Osteocyte (in vitro differentiated cells): ENCODE data around the gene TTC28. TPM values are rescaled to one million over a fixed set of nuclear protein-coding genes. Genes with fewer than 3 reads are reported as not detected.
A peak's percentile ranks its signal among the peaks of the same experiment; 100 is the strongest.
"Not testable (repeated sequence)": the region's sequence is repeated elsewhere in the genome, so short reads cannot be mapped to it uniquely, and the experiment has no call there.

Experiments
- DNase-seq: peaks from one replicate; pipeline ENCODE4 v3.0.0; 2021; ENCODE audit warnings: mixed read lengths; ENCODE audit not compliant: unreplicated experiment; ENCODE audit errors: extremely low spot score
- H3K27ac Mint-ChIP-seq: one replicate; pipeline ENCODE4 v1.8.0; 2021; ENCODE audit warnings: mild to moderate bottlenecking, mixed read lengths; ENCODE audit not compliant: unreplicated experiment
- H3K27me3 Mint-ChIP-seq: one replicate; pipeline ENCODE4 v1.8.0; 2021; ENCODE audit warnings: mixed read lengths; ENCODE audit not compliant: unreplicated experiment
- H3K36me3 Mint-ChIP-seq: one replicate; pipeline ENCODE4 v1.8.0; 2021; ENCODE audit warnings: mixed read lengths; ENCODE audit not compliant: unreplicated experiment
- H3K4me1 Mint-ChIP-seq: one replicate; pipeline ENCODE4 v1.8.0; 2021; ENCODE audit warnings: mixed read lengths; ENCODE audit not compliant: unreplicated experiment
- H3K4me3 Mint-ChIP-seq: one replicate; pipeline ENCODE4 v1.8.0; 2021; ENCODE audit warnings: mild to moderate bottlenecking, moderate library complexity, mixed read lengths; ENCODE audit not compliant: unreplicated experiment
- H3K9me3 Mint-ChIP-seq: one replicate; pipeline ENCODE4 v1.8.0; 2021; ENCODE audit warnings: mixed read lengths; ENCODE audit not compliant: unreplicated experiment
- total RNA-seq: library from RNA; stranded (reverse); gene quantifications from 2 replicates; pipeline ENCODE4 v1.2.1, GENCODE V29; 2021
- TF ChIP-seq, protein P1 (sequence below): fragments of 200-600 bp; sonication (generic); IDR thresholded peaks from 2 replicates; pipeline ENCODE4 v1.5.0; 2021; ENCODE audit warnings: antibody characterized with exemption, mild to moderate bottlenecking, moderate library complexity

TTC28 gene
- total RNA-seq, 1 donor from 2014 or later = 70.3 TPM

DNA sequence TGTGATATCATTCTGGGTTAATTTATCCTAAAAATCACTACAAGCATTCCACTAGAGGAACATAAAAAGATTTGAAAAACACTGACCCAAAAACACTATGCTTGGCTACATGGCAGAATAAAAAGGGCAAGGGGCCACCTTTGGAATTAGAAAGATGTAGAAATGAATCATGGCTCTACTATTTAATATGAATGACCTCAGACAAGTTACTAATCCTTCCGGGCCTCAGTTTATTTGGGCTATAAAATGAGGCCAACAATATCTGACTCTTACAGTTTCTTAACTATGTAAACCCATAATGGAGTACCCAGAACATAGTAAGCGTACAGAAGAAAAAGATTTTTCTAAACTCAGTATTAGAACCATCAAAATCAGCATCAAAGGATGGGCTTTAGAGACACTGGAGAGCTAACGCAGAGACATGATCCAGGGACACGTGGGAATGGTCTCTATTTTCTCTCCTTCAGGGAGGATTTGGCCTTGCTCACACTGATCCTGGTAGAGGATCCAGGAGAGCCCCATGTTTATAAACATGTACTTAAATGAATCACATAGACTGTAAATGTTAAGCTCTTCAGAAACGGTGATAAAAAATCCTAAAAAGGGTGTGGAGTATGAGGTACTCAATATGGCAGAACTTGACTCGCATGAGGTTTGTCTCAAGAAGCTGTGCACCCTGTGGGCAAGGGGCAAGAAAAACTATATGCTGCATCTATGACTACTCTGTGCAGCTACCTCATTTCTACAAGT, 472.2 kb downstream of the TTC28 start:
- peak overlapping the region; percentile 43 for H3K27ac Mint-ChIP-seq
- H3K9me3 Mint-ChIP-seq = peaks cover 20% of the 10 kb centered on the region
- no peaks in the 10 kb centered on the region for H3K27me3 Mint-ChIP-seq
- H3K4me1 Mint-ChIP-seq = peaks cover 26% of the 10 kb centered on the region
- H3K36me3 Mint-ChIP-seq = peaks cover 7% of the 10 kb centered on the region
- DNase-seq = no peak
- TF ChIP-seq, protein P1, sequence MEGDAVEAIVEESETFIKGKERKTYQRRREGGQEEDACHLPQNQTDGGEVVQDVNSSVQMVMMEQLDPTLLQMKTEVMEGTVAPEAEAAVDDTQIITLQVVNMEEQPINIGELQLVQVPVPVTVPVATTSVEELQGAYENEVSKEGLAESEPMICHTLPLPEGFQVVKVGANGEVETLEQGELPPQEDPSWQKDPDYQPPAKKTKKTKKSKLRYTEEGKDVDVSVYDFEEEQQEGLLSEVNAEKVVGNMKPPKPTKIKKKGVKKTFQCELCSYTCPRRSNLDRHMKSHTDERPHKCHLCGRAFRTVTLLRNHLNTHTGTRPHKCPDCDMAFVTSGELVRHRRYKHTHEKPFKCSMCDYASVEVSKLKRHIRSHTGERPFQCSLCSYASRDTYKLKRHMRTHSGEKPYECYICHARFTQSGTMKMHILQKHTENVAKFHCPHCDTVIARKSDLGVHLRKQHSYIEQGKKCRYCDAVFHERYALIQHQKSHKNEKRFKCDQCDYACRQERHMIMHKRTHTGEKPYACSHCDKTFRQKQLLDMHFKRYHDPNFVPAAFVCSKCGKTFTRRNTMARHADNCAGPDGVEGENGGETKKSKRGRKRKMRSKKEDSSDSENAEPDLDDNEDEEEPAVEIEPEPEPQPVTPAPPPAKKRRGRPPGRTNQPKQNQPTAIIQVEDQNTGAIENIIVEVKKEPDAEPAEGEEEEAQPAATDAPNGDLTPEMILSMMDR = no peak
- H3K4me3 Mint-ChIP-seq = no peak overlapping the region

DNA sequence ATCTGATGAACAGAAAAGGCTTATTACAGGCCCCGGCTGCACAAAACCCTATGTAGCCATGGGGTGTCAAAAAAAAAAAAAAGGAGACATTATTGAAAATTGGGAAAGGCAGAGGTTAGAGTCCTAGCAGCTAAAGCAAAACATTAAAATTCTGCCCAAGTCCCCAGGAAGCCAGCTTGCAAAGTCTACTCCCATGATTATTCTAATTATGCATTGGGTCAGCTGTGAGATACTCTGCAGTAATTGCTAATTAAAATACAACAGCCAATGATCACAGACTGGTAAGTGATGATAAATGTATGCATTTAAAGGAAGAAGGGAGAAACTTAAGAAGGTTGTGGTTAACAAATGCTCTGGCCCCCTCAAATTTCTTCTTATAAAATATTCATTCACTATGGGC, 473.7 kb downstream of the TTC28 start:
- Mint-ChIP-seq H3K27me3 (no peaks in the 10 kb centered on the region), H3K36me3 (peaks cover 4% of the 10 kb centered on the region), H3K9me3 (peaks cover 10% of the 10 kb centered on the region), H3K27ac (no peak overlapping the region), H3K4me3 (no peak overlapping the region), H3K4me1 (peaks cover 26% of the 10 kb centered on the region)
- DNase-seq = no peak
- TF ChIP-seq, protein P1 = no peak

DNA sequence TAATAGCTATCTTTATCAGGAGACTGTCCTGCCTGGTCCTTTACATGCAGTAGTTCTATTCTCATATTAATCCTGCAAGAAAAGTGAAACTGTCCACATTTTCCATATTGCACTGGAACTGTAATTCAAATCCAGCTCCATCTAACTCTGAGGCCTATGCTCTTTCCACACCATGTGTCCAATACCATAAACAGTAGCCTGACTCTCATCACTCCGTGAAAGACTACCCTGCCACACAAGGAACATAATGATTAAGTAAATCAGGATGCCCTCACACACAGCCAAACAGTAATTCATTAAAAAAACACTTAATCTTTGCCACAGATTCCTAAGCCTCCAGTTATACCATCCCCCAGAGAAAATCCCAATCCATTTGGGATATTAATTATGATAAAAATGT, 475.3 kb downstream of the TTC28 start:
- no peak overlapping the region for H3K4me3 Mint-ChIP-seq
- H3K4me1 Mint-ChIP-seq = peaks cover 23% of the 10 kb centered on the region
- no peak overlapping the region for H3K27ac Mint-ChIP-seq
- no peak for DNase-seq
- TF ChIP-seq, protein P1 = no peak
- no peaks in the 10 kb centered on the region for H3K27me3 Mint-ChIP-seq
- no peaks in the 10 kb centered on the region for H3K36me3 Mint-ChIP-seq
- no peaks in the 10 kb centered on the region for H3K9me3 Mint-ChIP-seq

DNA sequence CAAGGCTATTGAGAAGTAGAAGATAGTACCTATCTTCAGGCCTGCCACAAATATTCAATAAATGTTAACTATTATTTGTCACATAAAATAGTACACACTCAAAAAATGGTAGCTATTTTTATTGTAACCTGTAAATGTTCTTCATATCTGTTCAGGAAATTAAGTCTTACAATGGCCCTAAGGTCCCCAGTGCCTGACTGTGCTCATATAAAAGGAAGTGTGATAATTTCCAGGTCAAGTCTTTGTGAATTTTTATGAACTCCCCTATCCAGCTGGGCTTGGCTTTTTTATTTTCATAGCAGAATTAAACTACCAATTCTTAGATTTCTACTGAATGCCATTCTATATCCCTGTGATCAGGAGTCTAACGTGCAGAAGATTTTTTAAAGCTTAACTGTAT, 476.4 kb downstream of the TTC28 start:
- no peak for DNase-seq

DNA sequence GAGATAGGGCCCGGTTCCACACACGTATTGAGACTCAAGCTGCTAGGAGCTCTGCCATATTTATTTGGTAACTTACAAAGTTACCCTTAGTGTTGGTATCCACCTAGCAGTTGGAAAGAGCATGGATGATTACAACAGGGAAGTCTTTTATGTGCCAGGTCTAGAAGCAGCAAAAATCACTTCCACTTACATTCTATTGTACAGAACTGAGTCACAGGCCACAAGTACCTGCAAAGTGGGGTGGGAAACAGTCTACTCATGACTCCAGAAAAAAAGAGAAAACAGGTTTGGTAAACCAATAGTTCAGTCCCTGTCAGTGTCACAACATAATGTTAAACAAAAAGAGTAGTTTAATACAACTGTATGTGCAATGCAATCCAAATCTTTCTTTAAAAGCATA, 480.9 kb downstream of the TTC28 start:
- no peak for DNase-seq
- H3K9me3 Mint-ChIP-seq = no peaks in the 10 kb centered on the region
- no peak overlapping the region for H3K27ac Mint-ChIP-seq
- TF ChIP-seq, protein P1 = no peak
- H3K4me1 Mint-ChIP-seq = peaks cover 2% of the 10 kb centered on the region
- no peak overlapping the region for H3K4me3 Mint-ChIP-seq
- no peaks in the 10 kb centered on the region for H3K27me3 Mint-ChIP-seq
- H3K36me3 Mint-ChIP-seq = peaks cover 3% of the 10 kb centered on the region

More for the DNA sequence above, 476.4 kb downstream of the TTC28 start:
- Mint-ChIP-seq H3K4me1 (peaks cover 23% of the 10 kb centered on the region), H3K27ac (no peak overlapping the region), H3K4me3 (no peak overlapping the region), H3K9me3 (no peaks in the 10 kb centered on the region), H3K27me3 (no peaks in the 10 kb centered on the region), H3K36me3 (no peaks in the 10 kb centered on the region)
- TF ChIP-seq, protein P1 = no peak

DNA sequence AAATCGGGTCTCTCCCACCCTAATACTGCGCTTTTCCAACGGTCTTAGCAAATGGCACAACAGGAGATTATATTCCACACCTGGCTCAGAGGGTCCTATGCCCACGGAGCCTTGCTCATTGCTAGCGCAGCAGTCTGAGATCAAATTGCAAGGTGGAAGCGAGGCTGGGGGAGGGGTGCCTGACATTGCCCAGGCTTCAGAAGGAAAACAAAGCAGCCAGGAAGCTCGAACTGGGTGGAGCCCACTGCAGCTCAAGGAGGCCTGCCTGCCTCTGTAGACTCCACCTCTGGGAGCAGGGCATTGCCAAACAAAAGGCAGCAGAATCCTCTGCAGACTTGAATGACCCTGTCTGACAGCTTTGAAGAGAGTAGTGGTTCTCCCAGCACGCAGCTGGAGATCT, 488.1 kb downstream of the TTC28 start:
- DNase-seq, H3K4me3 Mint-ChIP-seq, H3K4me1 Mint-ChIP-seq, H3K27me3 Mint-ChIP-seq, H3K36me3 Mint-ChIP-seq, H3K27ac Mint-ChIP-seq: not testable (repeated sequence)
- peaks cover 12% of the 10 kb centered on the region for H3K9me3 Mint-ChIP-seq
